Endothelial cell of umbilical vein (primary cell): Measurements from ENCODE around the gene ARMH1. TPM values are rescaled to one million over a fixed set of nuclear protein-coding genes. Genes with fewer than 3 reads are reported as not detected.

ENCODE experiments used
- BruUV-seq: library from RNA; stranded (reverse); fragments of 400-500 nt; replicated peaks from 2 replicates; lab custom pipeline; 2021; lab: Mats Ljungman, UMichigan
- CTCF ChIA-PET: fragments of 300-600, 350-600 bp; sonication (Branson Sonifier 250); formaldehyde crosslinking; loops from one replicate; lab custom pipeline; 2021; ENCODE audit warnings: antibody characterized with exemption, inconsistent platforms; lab: Charles Lee
- POLR2A ChIA-PET: fragments of 300-600, 350-600 bp; sonication (Branson Sonifier 250); formaldehyde crosslinking; loops from one replicate; lab custom pipeline; 2021; ENCODE audit warnings: antibody characterized with exemption, inconsistent platforms; lab: Charles Lee
- DNase-seq: peaks from one replicate; pipeline ENCODE4 v3.0.0-alpha.2; 2011; ENCODE audit warnings: low read depth, low spot score
- FAIRE-seq: peaks from 2 replicates; lab custom pipeline; 2011; peaks lifted over from hg19 to GRCh38; lab: Jason Lieb, UNC
- H2AFZ ChIP-seq: 2 replicates; pipeline ENCODE4 v1.6.0; 2012; ENCODE audit warnings: low read depth, low read length, control low read depth, inconsistent platforms
- H3K27ac ChIP-seq: 2 replicates; pipeline ENCODE4 v1.5.1; 2011; ENCODE audit warnings: low read depth, mild to moderate bottlenecking, control low read depth, low read length, moderate library complexity; ENCODE audit not compliant: insufficient read depth
- H3K27me3 ChIP-seq, 2 experiments: 2 replicates each; pipeline versions ENCODE4 v1.6.0 to v1.6.1; 2011; ENCODE audit warnings: low read length in 2 of 2, mixed read lengths in 1 of 2; ENCODE audit not compliant: control insufficient read depth in 2 of 2, insufficient read depth in 2 of 2
- H3K36me3 ChIP-seq, 2 experiments: 2 replicates in 1 of 2; 3 replicates in 1 of 2; pipeline ENCODE4 v1.5.1; 2011; ENCODE audit warnings: low read length in 2 of 2, mild to moderate bottlenecking in 1 of 2, moderate library complexity in 1 of 2; ENCODE audit not compliant: control insufficient read depth in 2 of 2, insufficient read depth in 2 of 2; ENCODE audit errors: extremely low read depth in 1 of 2
- H3K4me1 ChIP-seq: 3 replicates; pipeline ENCODE4 v1.5.1; 2011; ENCODE audit warnings: mild to moderate bottlenecking, low read length; ENCODE audit not compliant: control insufficient read depth, insufficient read depth; ENCODE audit errors: extremely low read depth
- H3K4me2 ChIP-seq: 2 replicates; pipeline ENCODE4 v1.6.1; 2011; ENCODE audit warnings: low read length, control low read depth, mixed read lengths; ENCODE audit not compliant: insufficient read depth
- H3K4me3 ChIP-seq, 3 experiments: fragments of 200-600 bp in 1 of 3; sonication (generic), shearing (Covaris generic) in 1 of 3; replicated peaks in 1 of 3; 2 replicates each; pipeline ENCODE4 v1.5.1; 2011 to 2016; ENCODE audit warnings: control low read depth in 3 of 3, low read length in 3 of 3, mild to moderate bottlenecking in 2 of 3, inconsistent platforms in 1 of 3, low read depth in 1 of 3, moderate library complexity in 1 of 3; ENCODE audit not compliant: insufficient read depth in 1 of 3
- H3K79me2 ChIP-seq: 2 replicates; pipeline ENCODE4 v1.6.0; 2012; ENCODE audit warnings: low read length, inconsistent platforms; ENCODE audit not compliant: control insufficient read depth, insufficient read depth
- H3K9ac ChIP-seq: replicated peaks from 2 replicates; pipeline ENCODE3; 2011; ENCODE audit warnings: low read length, control low read depth; ENCODE audit not compliant: insufficient read depth; ENCODE audit errors: extremely low read depth
- H3K9me1 ChIP-seq: replicated peaks from 3 replicates; pipeline ENCODE4 v1.6.0; 2011; ENCODE audit warnings: mild to moderate bottlenecking, low read length; ENCODE audit not compliant: control insufficient read depth, insufficient read depth; ENCODE audit errors: extremely low read depth
- H3K9me3 ChIP-seq: replicated peaks from 2 replicates; pipeline ENCODE4 v1.5.1; 2012; ENCODE audit warnings: low read length, inconsistent platforms; ENCODE audit not compliant: control insufficient read depth, insufficient read depth
- H4K20me1 ChIP-seq: replicated peaks from 2 replicates; pipeline ENCODE3; 2011; ENCODE audit warnings: mild to moderate bottlenecking, low read length; ENCODE audit not compliant: control insufficient read depth, insufficient read depth; ENCODE audit errors: extremely low read depth
- CTCF ChIP-seq, 2 donors: IDR thresholded peaks; 1 replicate in 1 of 2; 2 replicates in 1 of 2; pipeline ENCODE4 v1.5.1; 2011; ENCODE audit warnings: low read length in 2 of 2, mild to moderate bottlenecking in 2 of 2, moderate library complexity in 2 of 2, control low read depth in 1 of 2, inconsistent platforms in 1 of 2, low read depth in 1 of 2; ENCODE audit not compliant: insufficient read depth in 1 of 2; ENCODE audit errors: extremely low read depth in 1 of 2
- EZH2 ChIP-seq: IDR thresholded peaks from 2 replicates; pipeline ENCODE4 v1.6.1; 2012; ENCODE audit warnings: borderline replicate concordance, low read depth, mild to moderate bottlenecking, moderate library complexity, low read length, inconsistent platforms; ENCODE audit not compliant: severe bottlenecking
- FOS ChIP-seq: IDR thresholded peaks from 2 replicates; pipeline ENCODE4 v1.6.1; 2011; ENCODE audit warnings: mild to moderate bottlenecking, low read length, moderate library complexity, borderline replicate concordance; ENCODE audit not compliant: insufficient read depth
- GATA2 ChIP-seq: IDR thresholded peaks from 2 replicates; pipeline ENCODE4 v1.7.0; 2011; ENCODE audit warnings: low read depth, mild to moderate bottlenecking, moderate library complexity, mixed read lengths, low read length; ENCODE audit not compliant: insufficient read length, insufficient read depth
- JUN ChIP-seq: IDR thresholded peaks from 2 replicates; pipeline ENCODE4 v1.6.1; 2011; ENCODE audit warnings: borderline replicate concordance, low read depth; ENCODE audit not compliant: insufficient read length, insufficient read depth
- MYC ChIP-seq: IDR thresholded peaks from one replicate; pipeline ENCODE4 v1.6.1; 2011; ENCODE audit warnings: mild to moderate bottlenecking, low read depth, low read length
- POLR2A ChIP-seq: IDR thresholded peaks from 2 replicates; pipeline ENCODE4 v1.6.1; 2012; ENCODE audit warnings: low read depth, mild to moderate bottlenecking, control low read depth, low read length
- POLR2AphosphoS5 ChIP-seq: IDR thresholded peaks from 2 replicates; pipeline ENCODE4 v1.6.1; 2012; ENCODE audit warnings: low read depth, mild to moderate bottlenecking, control low read depth, low read length, moderate library complexity; ENCODE audit not compliant: insufficient read depth
- dilution Hi-C: fragments of 300-500 bp; cut with MboI; formaldehyde crosslinking; loops from one replicate; pipeline ENCODE4 v1.15.0; 2019; ENCODE audit warnings: low sequenced_read_pairs; ENCODE audit not compliant: extremely low pct_ligation_motif_present
- intact Hi-C: fragments of 100-400 bp; cut with micrococcal nuclease; formaldehyde crosslinking; loops from one replicate; pipeline ENCODE4 v1.10.0; 2022
- polyA plus RNA-seq, 4 experiments: library from polyadenylated mRNA; depleted of rRNA in 3 of 4; stranded (reverse) in 3 of 4; unstranded in 1 of 4; fragments of >200 nt; gene quantifications; 2 replicates each; pipeline versions ENCODE4 v1.2.1 to v1.2.3, GENCODE V29; 2011 to 2012; ENCODE audit warnings: missing spikeins in 1 of 4
- total RNA-seq: library from RNA; stranded (reverse); gene quantifications from 2 replicates; pipeline ENCODE4 v1.2.3, GENCODE V29; 2021
- TF ChIP-seq, protein P1 (sequence below): IDR thresholded peaks from 2 replicates; pipeline ENCODE4 v1.6.1; 2011; ENCODE audit not compliant: insufficient read depth, insufficient read length

ARMH1 gene
- total and polyA plus RNA-seq, 2 donors (not counting 3 experiments of a cell fraction or from before 2014, with no cell fraction given), result 0.17 TPM; not detected in 1

DNA sequence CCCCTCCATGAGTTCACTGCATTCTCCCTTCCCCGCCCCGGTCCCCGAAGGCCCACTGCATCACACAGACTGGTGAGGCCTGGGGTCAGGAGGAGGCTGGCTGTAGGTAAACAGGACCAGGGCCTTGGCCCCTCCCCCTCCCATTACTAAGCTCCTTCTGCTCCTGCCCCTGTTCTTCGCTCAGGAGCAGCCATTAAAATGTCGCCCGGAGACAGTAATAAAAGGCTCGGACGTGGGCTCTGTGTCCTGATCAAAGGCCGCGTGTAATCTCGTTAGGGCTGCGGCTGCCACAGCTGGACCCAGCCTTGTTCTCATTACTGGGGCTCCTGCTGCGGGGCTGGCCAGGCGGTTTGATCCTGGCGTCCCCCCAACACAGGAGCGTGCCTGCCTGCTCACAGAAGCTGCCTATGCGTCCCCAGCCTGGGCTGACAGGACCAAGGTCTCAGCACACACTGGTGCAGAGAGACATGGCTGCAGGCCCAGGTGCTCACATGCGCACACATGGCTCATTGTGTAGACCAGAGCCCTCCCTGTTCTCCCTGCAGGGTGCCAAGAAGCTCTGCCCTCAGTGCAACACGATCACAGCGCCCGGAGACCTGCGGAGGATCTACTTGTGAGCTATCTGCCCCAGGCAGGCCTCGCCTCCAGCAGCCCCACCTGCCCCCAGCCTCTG is 24.2 kb upstream of the ARMH1 start:
- Histone ChIP-seq H3K79me2 (no peaks in the 10 kb centered on the region), H3K36me3 (peaks cover 0 to 35% of the 10 kb centered on the region in 2 experiments), H3K9me3 (no peaks in the 10 kb centered on the region), H3K4me3 (no peak overlapping the region), H4K20me1 (no peaks in the 10 kb centered on the region), H3K9me1 (no peaks in the 10 kb centered on the region), H3K27me3 (no peaks in the 10 kb centered on the region), H3K4me2 (no peak overlapping the region), H2AFZ (no peak overlapping the region), H3K4me1 (no peaks in the 10 kb centered on the region), H3K27ac (no peak overlapping the region), H3K9ac (no peak overlapping the region)
- intact Hi-C loops, result no loop called here
- TF ChIP-seq EZH2 (no peak), POLR2AphosphoS5 (no peak), CTCF (IDR thresholded peaks at IDR 0.05; ENCODE audit: extremely low read depth in 1 of 2, insufficient read depth in 1 of 2, low read depth in 1 of 2, low read length in 2 of 2) (no peak), POLR2A (no peak), FOS (no peak), MYC (no peak), JUN (no peak), GATA2 (no peak)
- TF ChIP-seq, protein P1, sequence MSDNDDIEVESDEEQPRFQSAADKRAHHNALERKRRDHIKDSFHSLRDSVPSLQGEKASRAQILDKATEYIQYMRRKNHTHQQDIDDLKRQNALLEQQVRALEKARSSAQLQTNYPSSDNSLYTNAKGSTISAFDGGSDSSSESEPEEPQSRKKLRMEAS, result no peak
- BruUV-seq, result no TSS peak
- FAIRE-seq, result no peak
- DNase-seq, result no peak
- ChIA-PET POLR2A (no interaction called here), CTCF (interaction anchor here (3.4 to 5.0 kb wide), 4 partner anchors 9 to 273 kb away, joined by 46 to 109 read pairs (median 66); no protein-coding TSS in a partner anchor)
- dilution Hi-C loops, result no loop called here
